ENCODE results near the gene ACVR1. TPM values are rescaled to one million over a fixed set of nuclear protein-coding genes. Genes with fewer than 3 reads are reported as not detected.
"Not testable (repeated sequence)": the region's sequence is repeated elsewhere in the genome, so short reads cannot be mapped to it uniquely, and the experiment has no call there.

The ACVR1 gene
- polyA plus RNA-seq, 1 of the 3 experiments (the other 2 are of a cell fraction), result 22.4 TPM

GRCh38 chr2:157890969-157891642, 15.0 kb upstream of the ACVR1 start (continued):
- TF ChIP-seq PBX3 (IDR thresholded peaks at IDR 0.05), result no peak

- no peaks in the 10 kb centered on the region for H4K20me1 ChIP-seq (ENCODE audit: insufficient read depth)
- H3K4me1 ChIP-seq (ENCODE audit: control insufficient read depth in 1 of 2, insufficient read depth in 2 of 2, low read depth in 1 of 2, low read length in 1 of 2), result no peaks in the 10 kb centered on the region
- H3K9me2 ChIP-seq, result no peaks in the 10 kb centered on the region
- ChIA-PET POLR2A (no interaction called here), CTCF (interaction anchor here (1.6 kb wide), 1 partner anchor 12 kb away, joined by 5 read pairs; the partner anchor contains the start of gene ACVR1)
- no peak overlapping the region for H3K9ac ChIP-seq
- no peak for TF ChIP-seq CTCF (IDR thresholded peaks at IDR 0.05)
- H3K79me2 ChIP-seq (ENCODE audit: insufficient read depth), result no peaks in the 10 kb centered on the region
- WGBS (ENCODE audit: low lambda C conversion rate), result 55% methylated on average over 3 of the region's 3 CpGs
- H3K27me3 ChIP-seq (ENCODE audit: insufficient read depth), result no peaks in the 10 kb centered on the region
- DNase-seq, result no peak
- H3K27ac ChIP-seq (ENCODE audit: low read depth in 2 of 2, low read length in 1 of 2), result no peak overlapping the region
- no peak overlapping the region for H2AFZ ChIP-seq (ENCODE audit: low read depth)
- no peaks in the 10 kb centered on the region for H3K36me3 ChIP-seq (replicated peaks in 1 of 2; ENCODE audit: control insufficient read depth in 1 of 2, insufficient read depth in 2 of 2, low read length in 1 of 2)
- H3K4me2 ChIP-seq, result no peak overlapping the region
- no peak overlapping the region for H3K4me3 ChIP-seq (ENCODE audit: low read depth in 2 of 2, low read length in 1 of 2)
- no peaks in the 10 kb centered on the region for H3F3A ChIP-seq (replicated peaks; ENCODE audit: insufficient read depth)
- no peaks in the 10 kb centered on the region for H3K9me3 ChIP-seq
These were observed 11.8 kb upstream of the ACVR1 start for GRCh38 chr2:157887946-157888345.

- DNase-seq; H4K20me1 ChIP-seq (ENCODE audit: insufficient read depth); H3K27me3 ChIP-seq (ENCODE audit: insufficient read depth); H3K9me3 ChIP-seq; H3F3A ChIP-seq (replicated peaks; ENCODE audit: insufficient read depth); H3K4me1 ChIP-seq (ENCODE audit: control insufficient read depth in 1 of 2, insufficient read depth in 2 of 2, low read depth in 1 of 2, low read length in 1 of 2); H3K4me2 ChIP-seq; H3K36me3 ChIP-seq (replicated peaks in 1 of 2; ENCODE audit: control insufficient read depth in 1 of 2, insufficient read depth in 2 of 2, low read length in 1 of 2); H3K9me2 ChIP-seq; H3K79me2 ChIP-seq (ENCODE audit: insufficient read depth); POLR2A ChIA-PET; H3K4me3 ChIP-seq (ENCODE audit: low read depth in 2 of 2, low read length in 1 of 2); H3K27ac ChIP-seq (ENCODE audit: low read depth in 2 of 2, low read length in 1 of 2); H2AFZ ChIP-seq (ENCODE audit: low read depth); H3K9ac ChIP-seq: not testable (repeated sequence)
- WGBS (ENCODE audit: low lambda C conversion rate), result 67% methylated on average over 5 of the region's 5 CpGs
- CTCF ChIA-PET, result interaction anchor here (2.5 kb wide), 1 partner anchor 9 kb away, joined by 9 read pairs; the partner anchor contains the start of gene ACVR1
These were observed 8.4 kb upstream of the ACVR1 start for GRCh38 chr2:157884533-157884932.

GRCh38 chr2:157880927-157881326, 4.8 kb upstream of the ACVR1 start:
- no peak overlapping the region for H3K9ac ChIP-seq
- no peak overlapping the region for H3K4me2 ChIP-seq
- H3K4me1 ChIP-seq (ENCODE audit: control insufficient read depth in 1 of 2, insufficient read depth in 2 of 2, low read depth in 1 of 2, low read length in 1 of 2), result peaks cover 0 to 9% of the 10 kb centered on the region in 2 experiments; a peak in 2 of 4 replicates
- H3K4me3 ChIP-seq (ENCODE audit: low read depth in 2 of 2, low read length in 1 of 2), result no peak overlapping the region
- H3K27me3 ChIP-seq (ENCODE audit: insufficient read depth), result no peaks in the 10 kb centered on the region
- no peaks in the 10 kb centered on the region for H4K20me1 ChIP-seq (ENCODE audit: insufficient read depth)
- POLR2A ChIA-PET, result no interaction called here
- DNase-seq, result no peak
- no peak overlapping the region for H2AFZ ChIP-seq (ENCODE audit: low read depth)
- CTCF ChIA-PET, result no interaction called here
- H3F3A ChIP-seq (replicated peaks; ENCODE audit: insufficient read depth), result peaks cover 3% of the 10 kb centered on the region
- H3K27ac ChIP-seq (ENCODE audit: low read depth in 2 of 2, low read length in 1 of 2), result no peak overlapping the region
- no peaks in the 10 kb centered on the region; the same call in 1 of the 2 replicates for H3K79me2 ChIP-seq (ENCODE audit: insufficient read depth)
- TF ChIP-seq MXI1 (IDR thresholded peaks at IDR 0.05; ENCODE audit: low read depth, low read length) (no peak), NRF1 (IDR thresholded peaks at IDR 0.05; ENCODE audit: low read depth, low read length) (no peak), USF2 (IDR thresholded peaks at IDR 0.05; ENCODE audit: borderline replicate concordance, low read depth, low read length) (no peak), SIN3A (IDR thresholded peaks at IDR 0.05; ENCODE audit: borderline replicate concordance, low read depth, low read length) (no peak), YY1 (IDR thresholded peaks at IDR 0.05; ENCODE audit: low read depth) (no peak), MEF2A (IDR thresholded peaks at IDR 0.05; ENCODE audit: borderline replicate concordance, low read depth) (no peak)
- H3K9me3 ChIP-seq, result no peaks in the 10 kb centered on the region
- WGBS (ENCODE audit: low lambda C conversion rate), result 81% methylated on average over 3 of the region's 3 CpGs
- no peaks in the 10 kb centered on the region for H3K36me3 ChIP-seq (replicated peaks in 1 of 2; ENCODE audit: control insufficient read depth in 1 of 2, insufficient read depth in 2 of 2, low read length in 1 of 2)
- H3K9me2 ChIP-seq, result no peaks in the 10 kb centered on the region

Measured in SK-N-SH (cell line).